Neuronal stem cell (in vitro differentiated cells): ENCODE data around the gene RAB40C.

ENCODE experiments used
- DNase-seq: peaks from one replicate; pipeline ENCODE4 v3.0.0-alpha.2; 2013; ENCODE audit warnings: low spot score
- H2AFZ ChIP-seq: one replicate; pipeline ENCODE4 v1.6.1; 2013; ENCODE audit warnings: mild to moderate bottlenecking, low read length, inconsistent platforms
- H2AK5ac ChIP-seq: 2 replicates; pipeline ENCODE4 v1.6.1; 2013; ENCODE audit warnings: low read depth, mild to moderate bottlenecking, inconsistent platforms, low read length, moderate library complexity, mixed read lengths
- H2BK120ac ChIP-seq: 2 replicates; pipeline ENCODE4 v1.6.1; 2013; ENCODE audit warnings: low read depth, mild to moderate bottlenecking, inconsistent platforms, low read length, moderate library complexity, mixed read lengths
- H2BK12ac ChIP-seq: one replicate; pipeline ENCODE4 v1.6.1; 2013; ENCODE audit warnings: low read length, inconsistent platforms
- H2BK15ac ChIP-seq: 2 replicates; pipeline ENCODE4 v1.6.1; 2013; ENCODE audit warnings: mild to moderate bottlenecking, low read length, inconsistent platforms, mixed read lengths
- H2BK5ac ChIP-seq: one replicate; pipeline ENCODE4 v1.6.1; 2013; ENCODE audit warnings: inconsistent platforms, mild to moderate bottlenecking, low read length, moderate library complexity
- H3K14ac ChIP-seq: one replicate; pipeline ENCODE4 v1.6.1; 2013; ENCODE audit warnings: low read length, inconsistent platforms
- H3K18ac ChIP-seq: 2 replicates; pipeline ENCODE4 v1.6.1; 2013; ENCODE audit warnings: low read length, inconsistent platforms
- H3K23ac ChIP-seq: 2 replicates; pipeline ENCODE4 v1.6.1; 2013; ENCODE audit warnings: low read depth, mild to moderate bottlenecking, mixed read lengths, low read length, inconsistent platforms; ENCODE audit not compliant: poor library complexity
- H3K27ac ChIP-seq: replicated peaks from 3 replicates; pipeline ENCODE4 v1.5.1; 2013; ENCODE audit warnings: low read length, inconsistent platforms
- H3K27me3 ChIP-seq, 3 experiments: 2 replicates each; pipeline ENCODE4 v1.6.1; 2013; ENCODE audit warnings: low read length in 3 of 3, mild to moderate bottlenecking in 2 of 3, inconsistent platforms in 1 of 3, low read depth in 1 of 3, mixed read lengths in 1 of 3, moderate library complexity in 1 of 3; ENCODE audit not compliant: control insufficient read depth in 3 of 3, insufficient read depth in 3 of 3
- H3K36me3 ChIP-seq, 2 donors: replicated peaks in 1 of 2; 2 replicates each; pipeline ENCODE4 v1.6.1; 2013; ENCODE audit warnings: low read length in 2 of 2; ENCODE audit not compliant: control insufficient read depth in 2 of 2, insufficient read depth in 2 of 2
- H3K4ac ChIP-seq: 2 replicates; pipeline ENCODE4 v1.6.1; 2013; ENCODE audit warnings: inconsistent platforms, mild to moderate bottlenecking, low read length, moderate library complexity
- H3K4me1 ChIP-seq, 2 donors: 1 replicate in 1 of 2; 2 replicates in 1 of 2; pipeline ENCODE4 v1.6.1; 2013; ENCODE audit warnings: low read length in 2 of 2, low read depth in 1 of 2; ENCODE audit not compliant: control insufficient read depth in 2 of 2, insufficient read depth in 1 of 2
- H3K4me2 ChIP-seq: one replicate; pipeline ENCODE4 v1.6.1; 2013; ENCODE audit warnings: mild to moderate bottlenecking, low read length, inconsistent platforms; ENCODE audit not compliant: insufficient read depth, poor library complexity, severe bottlenecking
- H3K4me3 ChIP-seq, 2 donors: 2 replicates each; pipeline ENCODE4 v1.5.1; 2013; ENCODE audit warnings: low read length in 2 of 2, mild to moderate bottlenecking in 2 of 2, inconsistent platforms in 1 of 2, moderate library complexity in 1 of 2
- H3K79me1 ChIP-seq: one replicate; pipeline ENCODE4 v1.6.1; 2013; ENCODE audit warnings: low read depth, mild to moderate bottlenecking, inconsistent platforms, low read length, moderate library complexity
- H3K9ac ChIP-seq: one replicate; pipeline ENCODE4 v1.6.1; 2013; ENCODE audit warnings: mild to moderate bottlenecking, low read depth, low read length, inconsistent platforms; ENCODE audit not compliant: poor library complexity
- H3K9me3 ChIP-seq, 2 donors: replicated peaks in 1 of 2; 2 replicates each; pipeline versions ENCODE3 to v1.6.1; 2013; ENCODE audit warnings: low read length in 2 of 2, mild to moderate bottlenecking in 2 of 2, inconsistent platforms in 1 of 2, low read depth in 1 of 2, mixed read lengths in 1 of 2, moderate library complexity in 1 of 2; ENCODE audit not compliant: control insufficient read depth in 2 of 2, insufficient read depth in 1 of 2
- H4K8ac ChIP-seq: one replicate; pipeline ENCODE4 v1.6.1; 2013; ENCODE audit warnings: low read depth, mild to moderate bottlenecking, inconsistent platforms, low read length, moderate library complexity
- H4K91ac ChIP-seq: one replicate; pipeline ENCODE4 v1.6.1; 2013; ENCODE audit warnings: low read length, low read depth, mild to moderate bottlenecking, inconsistent platforms; ENCODE audit not compliant: poor library complexity
- WGBS, 2 donors: extraction: QIAGEN DNeasy Blood & Tissue Kit; methylation state at CpG; one replicate each; pipeline ENCODE4 v1.1.7; 2013; ENCODE audit warnings: missing lambda C conversion rate in 2 of 2, mixed read lengths in 1 of 2; ENCODE audit not compliant: insufficient read length in 2 of 2, insufficient replicate concordance in 1 of 2; ENCODE audit errors: extremely low coverage in 2 of 2; 5-methylcytosine and 5-hydroxymethylcytosine counted together

The RAB40C gene

DNA sequence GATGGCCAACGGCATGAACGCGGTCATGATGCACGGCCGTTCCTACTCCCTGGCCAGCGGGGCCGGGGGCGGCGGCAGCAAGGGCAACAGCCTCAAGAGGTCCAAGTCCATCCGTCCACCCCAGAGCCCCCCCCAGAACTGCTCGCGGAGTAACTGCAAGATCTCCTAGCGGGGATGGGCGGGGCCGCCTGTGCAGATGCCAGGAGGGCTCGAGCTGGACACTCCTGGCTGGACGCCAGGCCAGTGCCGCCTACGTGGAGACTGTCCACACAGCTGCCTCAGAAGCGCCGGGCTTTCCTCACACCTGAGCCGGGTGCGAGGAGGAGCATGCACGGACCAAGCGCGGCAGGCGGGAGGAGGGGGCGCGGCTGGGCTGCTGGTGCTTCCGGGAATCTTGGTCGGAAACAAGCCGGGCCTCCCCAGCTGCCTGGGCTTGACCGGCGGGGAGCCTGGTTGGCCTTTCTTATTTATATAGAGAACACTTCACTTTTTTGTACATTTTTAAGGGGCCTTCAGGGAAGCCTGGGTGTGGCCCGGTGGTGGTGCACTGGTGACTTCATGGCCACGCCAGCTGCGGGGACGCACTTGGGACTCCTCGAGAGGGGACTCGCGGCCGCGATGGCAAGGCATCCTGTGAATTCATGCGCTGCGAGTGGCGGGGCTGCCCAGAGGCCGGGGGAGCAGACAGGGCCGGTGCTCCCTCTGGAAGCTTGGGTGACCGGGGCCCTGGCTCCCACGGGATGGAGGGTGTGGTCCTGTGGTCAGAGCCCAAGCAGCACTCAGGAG lies 37.8 kb downstream of the RAB40C start:
- peak overlapping the region; percentile 44 for H3K9ac ChIP-seq
- peaks cover 9% of the 10 kb centered on the region for H3K79me1 ChIP-seq
- H3K14ac ChIP-seq, result peak overlapping the region; percentile 71
- H3K4me1 ChIP-seq, result peaks cover 29 to 31% of the 10 kb centered on the region in 2 donors
- H2BK12ac ChIP-seq, result no peak overlapping the region
- no peak overlapping the region for H4K91ac ChIP-seq
- peak overlapping the region; percentile 99 for H2AK5ac ChIP-seq
- no peak overlapping the region for H3K4me3 ChIP-seq
- peak overlapping the region; percentile 28 for H3K18ac ChIP-seq
- H4K8ac ChIP-seq, result no peak overlapping the region
- H3K23ac ChIP-seq, result peak overlapping the region; percentile 73
- peaks cover 5 to 35% of the 10 kb centered on the region in 2 donors for H3K36me3 ChIP-seq
- H3K4ac ChIP-seq, result no peak overlapping the region
- peak overlapping the region; percentile 67 for H2BK15ac ChIP-seq
- DNase-seq, result no peak
- H3K27me3 ChIP-seq, result peaks cover 0 to 1% (median 0%) of the 10 kb centered on the region in 3 experiments
- H3K9me3 ChIP-seq, result no peaks in the 10 kb centered on the region
- no peak overlapping the region for H3K4me2 ChIP-seq
- H3K27ac ChIP-seq, result no peak overlapping the region
- H2BK5ac ChIP-seq, result peak overlapping the region; percentile 99
- H2BK120ac ChIP-seq, result no peak overlapping the region
- no peak overlapping the region for H2AFZ ChIP-seq
- WGBS, 2 donors, result no CpG with 5 or more reads among the region's 50 CpGs

DNA sequence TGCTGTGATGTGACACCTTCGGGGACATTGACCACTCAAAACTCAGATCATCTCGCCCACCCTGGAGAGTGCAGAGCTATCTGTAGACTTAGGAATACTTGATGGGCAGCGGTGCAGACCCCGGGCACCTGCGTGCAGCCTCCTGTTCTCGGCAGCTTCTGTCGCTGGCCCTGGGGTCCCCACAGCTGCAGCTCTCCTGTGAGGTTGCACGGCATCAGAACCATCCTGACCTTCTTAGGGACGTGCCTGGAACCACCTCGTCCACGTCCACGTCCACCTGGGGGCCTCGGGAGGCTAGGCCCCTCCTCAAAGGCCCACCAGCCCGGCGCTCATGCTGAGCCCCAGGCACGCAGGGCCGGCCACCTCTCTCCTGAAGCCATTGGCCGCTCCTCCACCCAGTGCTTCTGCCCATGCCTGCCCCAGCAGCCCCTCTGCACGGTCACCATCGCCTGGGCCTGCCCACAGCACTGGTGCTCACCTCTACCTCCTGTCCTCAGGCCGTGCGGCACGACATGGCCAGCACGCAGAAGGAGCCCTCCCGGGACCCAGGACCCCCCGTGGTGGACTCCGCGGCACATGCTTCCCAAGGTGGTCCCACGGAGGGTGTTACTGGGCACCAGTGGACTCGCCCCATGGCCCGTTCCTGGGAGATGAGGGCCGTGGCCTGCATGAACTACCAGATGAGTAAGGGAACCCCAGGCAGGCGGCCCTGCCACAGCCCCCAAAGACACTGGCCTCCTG lies 38.6 kb downstream of the RAB40C start:
- H2BK120ac ChIP-seq, result no peak overlapping the region
- H3K27ac ChIP-seq, result peak overlapping the region; percentile 89
- H3K23ac ChIP-seq, result peak overlapping the region; percentile 81
- H4K91ac ChIP-seq, result no peak overlapping the region
- H2BK5ac ChIP-seq, result peak overlapping the region; percentile 99
- H3K36me3 ChIP-seq, result peaks cover 6 to 42% of the 10 kb centered on the region in 2 donors
- H4K8ac ChIP-seq, result no peak overlapping the region
- peak overlapping the region; percentile 88 for H2BK15ac ChIP-seq
- peak overlapping the region; percentile 88 for H3K18ac ChIP-seq
- H3K9me3 ChIP-seq, result no peaks in the 10 kb centered on the region
- H2AK5ac ChIP-seq, result peak overlapping the region; percentile 99
- WGBS, 2 donors, result no CpG with 5 or more reads among the region's 33 CpGs
- peak overlapping the region; percentile 46 for H3K9ac ChIP-seq
- no peak overlapping the region for H2AFZ ChIP-seq
- H3K79me1 ChIP-seq, result peaks cover 11% of the 10 kb centered on the region
- no peak for DNase-seq
- H3K14ac ChIP-seq, result no peak overlapping the region
- no peak overlapping the region for H3K4me2 ChIP-seq
- H3K4me1 ChIP-seq, result peaks cover 29 to 31% of the 10 kb centered on the region in 2 donors
- H3K4ac ChIP-seq, result no peak overlapping the region
- H2BK12ac ChIP-seq, result peak overlapping the region; percentile 59
- H3K27me3 ChIP-seq, result peaks cover 0 to 1% (median 0%) of the 10 kb centered on the region in 3 experiments
- peak overlapping the region in 1 of 2 donors; percentile 57 for H3K4me3 ChIP-seq

DNA sequence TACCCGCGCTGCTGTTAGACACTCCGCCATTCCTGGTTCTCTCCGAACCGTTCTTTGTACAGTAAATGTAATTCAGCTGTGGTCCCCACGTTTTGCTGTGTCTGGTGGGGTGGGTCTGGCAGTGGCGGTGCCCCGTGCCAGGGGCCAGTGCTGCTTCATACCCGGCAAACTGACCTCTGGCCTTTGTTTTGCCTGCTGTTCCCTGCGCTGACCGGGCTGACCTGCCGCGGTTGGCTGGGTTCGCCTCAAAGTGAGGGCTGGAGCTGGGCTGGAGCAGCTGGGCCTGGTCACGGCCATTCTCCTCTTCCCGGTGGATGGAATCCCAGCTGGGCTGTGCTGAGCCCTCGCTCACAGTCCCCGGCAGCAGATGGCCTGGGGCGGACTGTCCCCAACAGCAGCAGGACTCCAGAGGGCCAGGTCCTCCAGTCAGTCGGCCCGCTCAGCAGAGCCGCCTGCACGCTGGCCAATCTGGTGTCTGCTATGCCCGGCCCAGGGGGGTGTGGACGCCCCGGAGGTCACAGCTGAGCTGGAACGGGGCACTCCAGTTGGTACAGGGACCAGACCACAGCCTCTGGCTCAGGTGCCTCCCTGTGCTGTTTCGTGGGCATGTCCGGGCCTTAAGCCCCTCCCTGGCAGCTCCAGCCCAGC lies 39.4 kb downstream of the RAB40C start:
- WGBS, 2 donors, result no CpG with 5 or more reads among the region's 29 CpGs

More for the DNA sequence above, 39.4 kb downstream of the RAB40C start:
- peak overlapping the region in 1 of 2 donors; percentile 57 for H3K4me3 ChIP-seq
- no peak overlapping the region for H2BK120ac ChIP-seq
- H2AFZ ChIP-seq, result peak overlapping the region; percentile 81
- H3K27ac ChIP-seq, result peak overlapping the region; percentile 89
- H2BK15ac ChIP-seq, result peak overlapping the region; percentile 88
- H4K8ac ChIP-seq, result no peak overlapping the region
- peak overlapping the region; percentile 64 for H3K9ac ChIP-seq
- H4K91ac ChIP-seq, result no peak overlapping the region
- no peak overlapping the region for H3K4ac ChIP-seq
- peak overlapping the region; percentile 88 for H3K18ac ChIP-seq
- peaks cover 0 to 1% (median 0%) of the 10 kb centered on the region in 3 experiments for H3K27me3 ChIP-seq
- H3K36me3 ChIP-seq, result peaks cover 14 to 50% of the 10 kb centered on the region in 2 donors
- H3K23ac ChIP-seq, result peak overlapping the region; percentile 56
- H3K4me2 ChIP-seq, result peak overlapping the region; percentile 90
- no peak overlapping the region for H3K14ac ChIP-seq
- H2BK12ac ChIP-seq, result peak overlapping the region; percentile 59
- peak overlapping the region; percentile 99 for H2BK5ac ChIP-seq
- peaks cover 25 to 31% of the 10 kb centered on the region in 2 donors for H3K4me1 ChIP-seq
- DNase-seq, result no peak
- peaks cover 12% of the 10 kb centered on the region for H3K79me1 ChIP-seq
- H3K9me3 ChIP-seq, result no peaks in the 10 kb centered on the region
- H2AK5ac ChIP-seq, result peak overlapping the region; percentile 99
